Stimulated activated CD8-positive, alpha-beta memory T cell treated with anti-CD3 and anti-CD28 coated beads, Interleukin-15, amount 100 ng/mL, for 24 hours (primary cell): ENCODE results near the gene EVA1B.
A peak's percentile ranks its signal among the peaks of the same experiment; 100 is the strongest.

Experiments
- DNase-seq: peaks from one replicate; pipeline ENCODE4 v3.0.0-alpha.2; 2020; ENCODE audit warnings: low read depth

The EVA1B gene

DNA sequence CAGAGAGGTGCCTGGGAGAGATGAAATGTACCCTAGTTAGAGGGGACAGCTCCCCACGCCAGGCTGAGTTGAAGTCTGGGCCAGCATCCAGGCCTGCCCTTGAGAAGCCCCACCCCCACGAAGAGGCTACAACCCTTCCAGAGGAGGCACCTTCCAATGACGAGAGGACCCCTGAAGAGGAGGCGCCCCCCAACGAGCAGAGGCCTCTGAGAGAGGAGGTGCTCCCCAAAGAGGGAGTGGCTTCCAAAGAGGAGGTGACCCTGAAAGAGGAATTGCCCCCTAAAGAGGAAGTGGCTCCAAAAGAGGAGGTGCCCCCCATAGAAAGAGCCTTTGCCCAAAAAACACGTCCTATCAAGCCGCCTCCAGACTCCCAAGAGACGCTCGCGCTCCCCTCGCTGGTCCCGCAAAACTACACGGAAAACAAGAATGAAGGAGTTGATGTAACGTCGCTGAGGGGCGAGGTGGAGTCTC, 3.1 kb downstream of the EVA1B start:
- DNase-seq = no peak

DNA sequence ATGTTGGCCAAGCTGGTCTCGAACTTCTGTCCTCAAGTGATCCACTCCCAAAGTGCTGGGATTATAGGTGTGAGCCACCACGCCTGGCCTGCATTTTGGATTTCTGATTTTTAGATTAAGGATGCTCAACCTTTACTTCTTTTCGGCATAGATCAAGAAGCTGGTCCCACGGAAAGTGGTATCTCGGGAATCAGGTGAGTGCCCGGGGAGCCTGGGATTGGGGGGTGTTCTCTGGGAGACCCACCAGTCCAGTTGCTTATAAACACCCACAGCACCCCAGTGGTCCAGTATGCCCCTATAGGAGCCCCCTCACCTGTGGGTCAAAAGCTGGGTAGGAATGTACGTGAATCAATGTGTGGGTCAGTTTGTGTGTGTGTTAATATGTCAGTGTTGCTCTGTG, 14.0 kb downstream of the EVA1B start:
- DNase-seq = no peak

DNA sequence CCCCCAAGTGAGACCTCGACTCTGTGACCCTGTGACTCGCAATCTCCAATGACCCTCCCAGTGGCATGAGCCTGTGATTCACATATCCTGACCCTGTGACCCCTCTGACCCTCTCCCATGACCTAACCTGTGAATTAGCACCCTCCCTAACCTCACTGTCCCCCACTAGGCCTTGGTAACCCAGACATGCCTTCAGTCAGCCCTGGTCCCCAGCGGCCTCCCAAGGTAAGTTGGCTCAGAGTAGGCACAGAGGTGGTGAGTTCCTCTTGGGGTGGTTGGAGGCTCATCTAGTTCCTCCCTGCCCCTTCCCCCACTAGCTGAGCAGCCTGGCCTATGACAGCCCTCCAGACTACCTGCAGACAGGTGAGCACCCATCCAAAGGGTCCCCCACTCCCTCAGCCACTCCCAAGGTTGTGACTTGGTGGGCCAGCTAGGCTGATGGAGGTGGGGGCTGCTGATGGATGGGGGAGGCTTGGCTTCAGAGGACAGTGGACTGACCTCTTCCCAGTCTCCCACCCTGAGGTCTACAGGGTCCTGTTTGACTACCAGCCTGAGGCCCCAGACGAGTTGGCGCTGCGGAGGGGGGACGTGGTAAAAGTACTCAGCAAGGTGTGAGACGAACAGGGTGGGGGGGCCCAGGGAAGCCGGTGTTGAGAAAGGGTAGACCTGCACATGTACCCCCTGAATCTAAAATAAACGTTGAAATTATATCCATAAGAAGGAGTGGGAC, 15.7 kb downstream of the EVA1B start:
- no peak for DNase-seq

DNA sequence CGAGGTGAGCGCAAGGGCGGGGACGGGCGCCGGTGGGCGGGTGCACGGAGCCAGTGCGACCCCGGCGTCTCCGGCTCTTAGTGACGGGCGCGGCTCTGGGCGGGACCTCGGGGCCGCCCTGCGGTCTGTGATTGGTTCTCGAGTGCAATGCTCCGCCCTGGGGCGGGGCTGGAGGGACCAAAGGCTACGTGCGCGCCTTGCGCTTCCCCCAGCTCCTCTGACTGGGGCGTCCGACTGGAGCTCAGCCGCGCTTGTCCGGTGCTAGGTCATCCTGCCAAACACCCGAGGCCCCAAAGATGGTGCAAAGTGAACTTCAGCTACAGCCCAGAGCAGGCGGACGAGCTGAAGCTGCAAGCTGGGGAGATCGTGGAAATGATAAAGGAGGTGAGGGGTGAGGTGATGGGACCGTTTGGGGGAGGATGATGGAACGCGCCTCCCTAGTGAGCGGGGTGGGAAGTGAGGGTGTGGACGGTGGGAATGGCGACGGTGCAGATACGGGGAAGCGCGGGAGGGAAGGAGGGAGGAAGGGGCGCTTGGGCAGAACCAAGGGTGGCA, 16.5 kb downstream of the EVA1B start:
- DNase-seq = peak; percentile 76

DNA sequence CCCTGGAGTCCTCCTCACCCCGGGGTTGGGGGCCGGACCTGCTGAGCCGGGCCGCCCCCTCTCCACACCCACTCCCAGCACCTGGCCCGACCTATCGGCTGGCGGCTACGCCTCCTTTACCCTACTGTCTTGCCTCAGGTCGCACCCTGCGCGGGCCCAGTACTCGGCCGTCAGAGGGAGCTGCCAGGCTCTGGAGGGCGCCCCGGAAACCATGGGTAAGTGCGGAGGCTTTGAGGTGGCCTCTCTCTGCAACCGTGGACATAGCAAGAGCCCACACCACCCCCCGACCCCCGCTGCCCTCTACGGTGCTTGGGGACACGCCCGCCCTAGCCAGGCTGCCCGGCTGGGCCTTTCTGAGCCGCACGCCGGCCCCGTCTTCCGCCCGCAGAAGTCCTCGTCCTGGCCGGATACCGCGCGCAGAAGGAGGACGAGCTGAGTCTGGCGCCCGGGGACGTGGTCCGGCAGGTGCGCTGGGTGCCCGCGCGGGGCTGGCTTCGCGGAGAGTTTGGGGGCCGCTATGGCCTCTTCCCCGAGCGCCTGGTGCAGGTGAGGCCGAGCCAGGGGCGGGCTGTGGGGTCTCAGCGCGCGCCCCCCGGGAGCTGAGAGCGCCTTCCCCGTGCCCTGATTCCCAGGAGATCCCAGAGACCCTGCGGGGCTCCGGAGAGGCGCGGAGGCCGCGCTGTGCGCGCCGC, 17.1 kb downstream of the EVA1B start, which contains the start of gene SH3D21:
TSS of gene SH3D21 (plus strand) at position 159 of the 692 bp plus-strand sequence. CDS start at position 212, 53 bp downstream.
- DNase-seq = no peak

DNA sequence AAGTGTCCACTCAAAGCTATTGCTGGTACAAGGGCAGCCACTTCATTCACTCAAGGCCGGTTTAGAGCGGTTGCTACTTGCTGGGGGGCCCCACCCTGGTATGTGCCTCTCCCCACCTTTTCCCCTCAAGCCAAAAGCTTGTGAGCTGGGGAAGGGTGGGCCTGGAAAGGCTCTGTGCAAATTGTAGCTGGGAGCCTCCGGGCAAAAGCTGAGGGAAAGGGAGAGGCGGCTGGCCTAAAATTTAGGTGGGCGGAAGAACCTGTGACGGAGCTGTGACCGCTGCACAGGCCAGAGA, 17.6 kb downstream of the EVA1B start:
- no peak for DNase-seq

DNA sequence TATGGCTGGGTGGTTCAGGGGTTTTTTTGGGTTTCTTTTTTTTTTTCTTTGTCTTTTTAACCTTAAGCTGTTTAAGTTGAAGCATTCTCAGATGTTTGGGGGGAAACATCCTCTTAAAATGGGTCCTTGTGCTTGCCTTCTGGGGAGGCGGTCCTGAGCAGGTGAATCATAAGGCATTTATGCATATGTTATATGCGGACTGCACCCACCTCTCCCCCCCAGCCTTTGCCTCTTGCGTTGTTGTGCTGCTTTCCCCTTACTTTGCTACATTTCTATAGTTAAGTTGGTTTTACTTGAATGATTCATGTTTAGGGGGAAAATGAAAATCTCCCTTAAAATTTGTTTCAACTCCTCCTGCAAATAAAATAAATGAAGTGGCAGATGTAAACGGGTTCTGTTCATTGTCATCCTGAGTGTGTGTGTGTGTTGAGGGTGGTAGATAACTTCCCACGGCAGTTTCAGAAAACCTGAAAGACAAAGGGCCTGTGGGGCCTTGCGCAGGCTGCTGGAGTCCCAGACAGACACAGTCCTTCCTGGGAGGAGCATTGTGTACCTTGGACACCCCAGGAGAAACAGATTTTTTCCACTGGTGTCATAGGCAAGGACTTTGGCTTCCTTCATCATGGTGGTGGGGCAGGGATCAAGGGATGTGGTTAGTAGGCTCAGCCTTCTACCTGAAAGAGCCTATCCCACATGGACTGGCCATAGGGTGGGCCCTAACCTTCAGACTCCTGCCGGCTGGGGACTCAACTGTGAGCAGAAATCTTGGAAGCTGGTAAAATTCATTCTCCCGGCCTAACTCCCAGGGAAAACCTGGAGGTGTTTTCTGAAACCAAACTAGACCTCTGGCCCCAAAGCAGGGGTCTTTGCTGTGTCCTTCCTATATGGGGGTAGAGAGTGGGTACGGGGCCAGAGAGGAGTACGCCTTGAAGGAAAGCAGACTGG, 18.2 kb downstream of the EVA1B start:
- DNase-seq = no peak

DNA sequence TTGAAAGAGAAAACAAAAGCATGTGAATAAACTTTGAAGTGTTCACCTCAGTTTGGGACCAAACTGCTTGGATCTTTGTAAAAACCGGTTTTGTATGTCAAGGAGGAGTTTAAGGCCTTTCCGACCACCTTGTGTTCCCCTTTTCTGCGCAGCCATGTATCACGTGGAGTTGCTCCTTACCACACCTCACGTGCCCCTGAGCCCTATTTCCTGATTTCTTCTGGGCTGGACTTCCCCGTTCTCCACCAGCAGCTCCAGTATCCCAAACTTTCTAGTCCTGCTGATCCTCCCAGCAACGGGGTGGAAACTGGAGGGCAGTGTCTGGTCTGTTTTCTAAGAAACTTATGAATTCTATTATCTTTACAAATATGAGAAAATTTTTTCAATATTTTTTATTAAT, 18.9 kb downstream of the EVA1B start:
- DNase-seq = no peak

DNA sequence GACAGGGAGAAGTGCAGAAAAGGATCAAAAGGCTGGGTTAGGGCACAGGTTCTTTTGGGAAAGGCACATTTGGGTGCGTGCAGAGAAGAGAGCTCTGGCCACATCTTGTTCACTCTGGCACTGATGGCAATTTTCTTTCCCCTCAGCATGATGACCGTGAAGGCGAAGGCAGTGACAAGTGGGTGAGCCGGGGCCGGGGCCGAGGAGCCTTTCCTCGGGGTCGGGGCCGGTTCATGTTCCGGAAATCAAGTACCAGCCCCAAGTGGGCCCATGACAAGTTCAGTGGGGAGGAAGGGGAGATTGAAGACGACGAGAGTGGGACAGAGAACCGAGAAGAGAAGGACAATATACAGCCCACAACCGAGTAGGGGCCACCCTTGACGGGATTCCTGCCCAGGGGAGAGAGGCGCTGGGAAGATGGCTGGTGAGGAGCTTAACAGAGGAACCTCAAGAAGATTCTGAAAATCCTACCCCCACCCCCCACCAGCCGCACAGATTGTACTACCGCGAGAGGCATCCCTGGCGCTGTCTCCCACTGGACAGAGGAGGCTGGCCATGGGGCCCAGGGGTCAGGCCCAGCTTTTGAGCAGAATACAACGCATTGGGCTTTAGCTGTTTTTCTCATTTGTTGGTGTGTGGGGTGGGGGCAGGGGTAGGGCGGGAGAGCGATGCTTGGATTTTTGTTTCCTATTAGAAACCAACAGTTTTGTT, 19.6 kb downstream of the EVA1B start:
- no peak for DNase-seq

DNA sequence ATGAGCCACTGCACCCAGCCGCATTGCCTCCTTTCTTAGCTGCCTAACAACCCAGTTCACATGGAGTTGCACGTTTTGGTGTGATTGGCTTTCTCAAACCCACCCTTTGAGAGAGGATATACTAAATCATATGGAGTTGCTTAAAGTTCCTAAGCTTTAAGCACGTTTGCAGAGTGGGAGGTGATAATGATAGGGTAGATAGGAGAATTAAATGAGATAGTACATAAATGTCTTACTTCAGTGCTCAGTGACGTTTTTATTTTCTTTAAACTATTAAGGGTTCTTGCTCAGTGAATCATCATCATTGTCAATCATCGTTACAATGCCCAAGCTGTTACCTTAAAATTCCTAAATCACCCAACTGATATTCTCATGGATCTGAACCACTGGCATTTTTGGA, 20.2 kb downstream of the EVA1B start:
- no peak for DNase-seq

DNA sequence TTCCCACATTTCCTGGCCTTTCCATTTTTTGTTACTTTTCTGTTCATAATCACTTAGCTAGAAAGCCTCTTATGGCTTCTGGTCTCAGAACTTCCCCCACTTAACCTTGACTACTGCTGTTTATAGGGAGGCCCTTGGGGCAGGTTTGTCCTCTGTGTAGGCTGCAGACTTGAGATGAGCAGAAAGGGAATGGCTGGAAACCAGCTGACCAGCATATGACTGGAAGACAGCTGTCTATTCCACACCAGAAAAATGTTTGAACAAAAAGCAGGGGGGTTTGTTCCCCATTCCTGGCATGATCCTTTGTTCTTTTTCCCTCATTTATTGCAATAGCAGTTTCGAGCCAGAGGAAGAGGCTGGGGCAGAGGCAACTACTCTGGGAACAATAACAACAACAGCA, 22.2 kb downstream of the EVA1B start:
- no peak for DNase-seq

DNA sequence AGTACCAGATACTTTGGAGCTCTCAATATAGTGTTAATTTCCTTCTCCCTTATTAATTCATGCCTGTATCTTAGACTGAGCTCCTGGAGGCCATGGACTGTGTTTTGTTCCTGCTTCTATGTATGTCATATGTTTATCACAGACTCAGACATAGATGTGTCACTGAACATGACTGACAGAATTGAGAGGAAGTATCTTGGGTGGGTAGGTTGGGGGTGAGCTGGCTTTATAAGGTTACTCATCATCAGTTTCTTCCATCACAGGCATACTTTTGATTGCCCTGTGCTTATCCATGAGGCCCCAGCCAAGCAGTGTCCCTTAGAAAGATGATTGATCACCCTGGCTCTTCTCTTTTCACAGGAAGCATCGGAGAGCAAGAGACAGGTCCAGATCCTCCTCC, 22.9 kb downstream of the EVA1B start:
- DNase-seq = no peak

DNA sequence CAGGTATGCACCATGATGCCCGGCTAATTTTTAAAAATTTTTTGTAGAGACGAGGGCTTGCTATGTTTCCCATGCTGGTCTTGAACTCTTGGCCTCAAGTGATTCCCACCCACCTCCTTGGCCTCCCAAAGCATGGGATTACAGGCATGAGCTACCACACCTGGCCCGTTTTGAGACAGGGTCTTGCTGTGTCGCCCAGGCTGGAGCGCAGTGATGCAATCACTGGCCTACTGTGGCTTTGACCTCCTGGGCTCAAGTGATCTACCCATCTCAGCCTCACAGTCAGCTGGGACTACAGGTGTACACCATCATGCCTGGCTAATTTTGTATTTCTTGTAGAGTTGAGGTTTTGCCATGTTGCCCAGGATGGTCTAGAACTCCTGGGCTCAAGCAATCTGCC, 24.8 kb downstream of the EVA1B start:
- no peak for DNase-seq

DNA sequence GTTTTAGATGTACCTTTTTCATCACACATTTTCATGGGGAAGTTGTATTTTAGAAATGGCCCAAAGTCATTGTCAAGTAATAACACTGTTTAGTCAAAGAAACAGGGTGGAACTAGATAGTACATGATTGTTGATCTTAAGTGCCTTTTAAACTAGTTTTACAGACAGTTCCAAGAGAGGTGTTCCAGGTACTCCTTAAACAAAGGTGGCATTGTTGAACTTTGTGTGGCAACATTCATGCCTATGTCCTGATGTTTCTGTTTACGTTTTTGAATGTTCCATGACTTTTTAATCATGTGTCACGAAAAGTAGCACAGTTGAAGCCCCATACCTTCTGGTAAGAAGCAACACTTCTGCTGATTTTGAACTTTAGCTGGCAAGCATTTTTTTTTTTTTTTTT, 26.4 kb downstream of the EVA1B start:
- no peak for DNase-seq

DNA sequence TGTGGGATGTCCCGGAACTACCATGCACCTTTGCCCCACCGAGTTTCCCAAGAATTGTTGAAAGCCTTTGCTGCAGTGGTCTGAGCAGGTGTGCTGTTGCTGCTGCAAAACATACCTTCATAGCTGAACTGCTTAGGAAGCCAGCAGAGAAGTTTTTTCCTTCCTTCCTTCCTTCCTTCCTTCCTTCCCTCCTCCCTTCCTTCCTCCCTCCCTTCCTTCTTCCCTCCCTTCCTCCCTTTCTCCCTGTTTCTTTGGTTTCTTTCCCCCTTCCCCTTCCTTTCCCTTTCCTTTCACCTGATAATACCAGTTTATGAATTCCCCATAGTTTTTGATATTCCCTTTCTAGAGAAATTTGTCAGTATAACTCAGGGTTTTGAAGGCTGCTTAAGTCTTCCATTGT, 28.1 kb downstream of the EVA1B start:
- no peak for DNase-seq

DNA sequence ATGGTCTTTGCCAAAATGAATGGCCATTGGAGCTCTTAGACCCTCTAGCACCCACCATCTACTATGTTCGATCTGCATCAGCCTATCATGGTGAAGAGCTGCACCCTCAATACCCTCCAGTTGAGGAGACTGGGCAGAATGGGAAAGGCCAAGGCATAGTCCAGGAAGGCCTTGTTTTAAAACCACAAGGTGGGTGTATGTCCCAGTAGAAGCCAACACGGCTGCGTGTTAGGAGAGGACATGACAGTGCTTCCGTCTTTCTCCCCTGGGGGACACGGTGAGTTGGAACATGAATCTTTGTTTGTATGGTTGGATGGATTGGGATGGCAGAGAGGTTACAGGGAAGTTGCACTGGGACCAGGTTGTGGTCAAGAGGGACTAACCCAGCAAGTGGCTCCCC, 35.9 kb downstream of the EVA1B start:
- no peak for DNase-seq

DNA sequence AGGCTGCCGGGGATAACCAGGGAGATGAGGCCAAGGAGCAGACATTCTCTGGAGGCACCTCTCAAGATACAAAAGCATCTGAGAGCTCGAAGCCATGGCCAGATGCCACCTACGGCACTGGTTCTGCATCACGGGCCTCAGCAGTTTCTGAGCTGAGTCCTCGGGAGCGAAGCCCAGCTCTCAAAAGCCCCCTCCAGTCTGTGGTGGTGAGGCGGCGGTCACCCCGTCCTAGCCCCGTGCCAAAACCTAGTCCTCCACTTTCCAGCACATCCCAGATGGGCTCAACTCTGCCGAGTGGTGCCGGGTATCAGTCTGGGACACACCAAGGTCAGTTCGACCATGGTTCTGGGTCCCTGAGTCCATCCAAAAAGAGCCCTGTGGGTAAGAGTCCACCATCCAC, 36.6 kb downstream of the EVA1B start:
- DNase-seq = no peak

DNA sequence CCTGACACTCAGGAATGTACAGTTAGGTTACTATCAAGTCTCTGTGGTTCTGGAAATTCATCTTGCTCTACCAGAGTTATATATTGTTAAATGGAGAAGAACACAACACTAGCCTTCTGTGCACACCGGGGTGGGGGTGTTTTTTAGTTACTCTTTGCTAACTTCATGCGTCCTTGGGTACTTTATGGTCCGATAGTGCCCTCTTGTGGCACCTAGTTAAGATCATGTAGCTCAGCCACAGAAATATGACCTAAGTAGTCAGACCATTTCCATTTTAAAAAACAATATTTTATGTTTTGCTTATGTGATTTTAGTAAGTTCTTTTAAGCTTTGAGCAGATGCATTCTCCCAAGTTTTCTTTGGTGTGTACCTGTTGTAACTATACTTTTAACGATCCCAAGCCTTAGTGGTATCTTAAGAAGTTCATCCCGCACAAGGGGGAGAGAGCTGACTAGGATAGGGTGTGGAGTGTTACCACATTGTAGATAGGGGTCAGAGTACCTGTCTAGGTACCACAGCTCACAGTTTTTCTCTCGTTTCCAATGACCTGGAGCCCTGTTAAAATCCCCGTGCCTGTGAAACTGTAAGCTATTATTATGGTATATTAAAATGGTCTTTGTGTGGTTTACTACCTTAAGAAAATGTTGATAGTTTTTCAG, 37.9 kb downstream of the EVA1B start:
- no peak for DNase-seq

DNA sequence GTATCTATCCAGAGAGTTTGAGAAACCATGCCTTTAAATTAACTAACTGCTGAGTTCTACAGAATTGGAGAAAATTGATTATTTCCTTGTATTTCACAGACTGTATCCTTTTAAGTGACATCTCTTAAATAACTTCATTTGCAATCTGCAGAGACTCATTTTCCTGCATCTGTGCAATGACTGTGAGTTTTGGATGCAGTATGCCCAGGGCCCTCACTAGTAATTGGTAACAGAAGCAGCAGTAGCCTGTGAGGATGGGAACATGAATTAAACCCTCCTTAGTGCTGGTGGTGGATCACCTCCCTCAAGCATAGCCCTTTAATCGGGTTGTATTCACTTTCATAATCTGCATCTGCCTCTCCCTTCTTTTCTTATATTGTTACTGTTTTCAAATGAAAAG, 38.9 kb downstream of the EVA1B start:
- no peak for DNase-seq

DNA sequence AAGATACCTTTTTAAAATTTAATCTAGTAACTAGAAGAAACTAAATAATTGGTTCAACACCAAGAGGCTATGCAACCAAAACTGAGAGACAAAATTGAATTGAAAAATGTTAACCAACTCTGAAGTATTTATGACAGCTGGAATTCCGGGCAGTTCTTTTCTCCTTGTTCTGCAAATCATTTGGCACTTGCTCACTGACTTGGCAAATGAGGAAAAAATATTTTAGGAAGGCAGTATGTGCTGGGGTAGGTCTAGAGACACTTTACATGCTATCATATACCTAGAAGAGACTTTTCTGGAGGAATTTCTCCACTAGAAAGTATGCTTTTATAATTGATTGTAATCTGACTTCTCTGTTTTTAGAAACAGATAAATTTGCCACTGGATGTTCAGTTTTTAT, 39.4 kb downstream of the EVA1B start:
- no peak for DNase-seq

DNA sequence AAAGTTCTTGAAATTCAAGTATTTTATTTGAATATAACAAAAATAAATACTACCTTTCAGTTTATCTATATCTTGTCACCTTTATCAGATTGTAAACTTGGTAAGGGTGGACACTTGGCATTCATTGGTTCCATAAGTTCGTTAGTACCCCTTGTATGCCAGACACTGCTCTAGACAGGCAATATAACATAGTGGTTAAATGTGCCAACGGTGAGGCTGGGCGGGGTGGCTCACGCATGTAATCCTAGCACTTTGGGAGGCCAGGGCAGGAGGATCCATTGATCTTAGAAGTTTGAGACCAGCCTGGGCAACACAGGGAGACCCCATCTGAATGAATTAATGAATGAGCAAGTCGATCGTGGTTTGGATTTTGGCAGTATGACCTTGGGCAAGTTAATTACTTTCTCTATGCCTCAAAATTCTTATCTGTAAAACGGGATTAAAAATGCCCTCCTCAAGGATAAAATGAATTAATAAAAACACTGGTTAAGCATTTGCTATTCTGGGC, 43.6 kb downstream of the EVA1B start:
- no peak for DNase-seq
